ENCODE measurements around the gene PSME3IP1. TPM values are rescaled to one million over a fixed set of nuclear protein-coding genes. Genes with fewer than 3 reads are reported as not detected.

The PSME3IP1 gene
- total RNA-seq, 1 experiment from 2014 or later = 103 TPM

- peaks cover 24 to 77% (median 50%) of the 10 kb centered on the region in 3 experiments for H3K36me3 Mint-ChIP-seq (ENCODE audit: insufficient read depth in 1 of 3, low read depth in 3 of 3)
- Histone ChIP-seq H2BK15ac (ENCODE audit: low read depth, low read length) (no peak overlapping the region), H3K23ac (ENCODE audit: insufficient read length, low read depth, low read length) (no peak overlapping the region), H3K4me2 (ENCODE audit: insufficient read depth, insufficient read length, low read length) (no peak overlapping the region), H2AK5ac (ENCODE audit: insufficient read length, low read length) (no peak overlapping the region), H3K4me1 (ENCODE audit: insufficient read depth, low read length) (no peaks in the 10 kb centered on the region), H3K56ac (ENCODE audit: insufficient read length, low read depth, low read length) (no peak overlapping the region), H2BK120ac (ENCODE audit: low read depth, low read length, poor library complexity, severe bottlenecking) (no peak overlapping the region), H3T11ph (ENCODE audit: low read length) (no peak overlapping the region), H3K79me2 (ENCODE audit: insufficient read depth, low read length) (no peaks in the 10 kb centered on the region), H2BK5ac (ENCODE audit: insufficient read length, low read length) (no peak overlapping the region), H3K27me3 (ENCODE audit: insufficient read depth, low read length) (no peaks in the 10 kb centered on the region; the same call in 1 of the 2 replicates), H3K23me2 (ENCODE audit: insufficient read length, low read depth, low read length, poor library complexity, severe bottlenecking) (no peaks in the 10 kb centered on the region), H3K9me3 (ENCODE audit: control insufficient read depth, low read depth, low read length) (no peaks in the 10 kb centered on the region), H4K91ac (ENCODE audit: insufficient read length, low read depth, low read length) (no peak overlapping the region), H3K27ac (ENCODE audit: insufficient read length, low read depth, low read length) (no peak overlapping the region), H4K20me1 (ENCODE audit: control insufficient read depth, insufficient read depth, insufficient read length) (no peaks in the 10 kb centered on the region), H3K18ac (ENCODE audit: insufficient read length, low read depth, low read length) (no peak overlapping the region), H4K5ac (ENCODE audit: insufficient read length, low read depth, low read length) (no peak overlapping the region), H3K79me1 (ENCODE audit: insufficient read depth, low read depth, low read length, poor library complexity, severe bottlenecking) (no peaks in the 10 kb centered on the region), H2AFZ (ENCODE audit: low read length) (no peak overlapping the region), H2BK12ac (ENCODE audit: insufficient read length, low read depth, low read length) (no peak overlapping the region), H3K9ac (ENCODE audit: extremely low read depth, insufficient read length, low read length) (no peak overlapping the region), H4K8ac (replicated peaks; ENCODE audit: insufficient read length, low read depth, low read length) (no peak overlapping the region), H3K4ac (ENCODE audit: low read depth, low read length) (no peak overlapping the region), H2BK20ac (ENCODE audit: low read depth, low read length, poor library complexity, severe bottlenecking) (no peak overlapping the region), H3K14ac (ENCODE audit: insufficient read depth, low read length) (no peak overlapping the region)
- no peaks in the 10 kb centered on the region for H3K27me3 Mint-ChIP-seq (ENCODE audit: low read depth)
- DNase-seq = no peak
- TF ChIP-seq, protein P1, sequence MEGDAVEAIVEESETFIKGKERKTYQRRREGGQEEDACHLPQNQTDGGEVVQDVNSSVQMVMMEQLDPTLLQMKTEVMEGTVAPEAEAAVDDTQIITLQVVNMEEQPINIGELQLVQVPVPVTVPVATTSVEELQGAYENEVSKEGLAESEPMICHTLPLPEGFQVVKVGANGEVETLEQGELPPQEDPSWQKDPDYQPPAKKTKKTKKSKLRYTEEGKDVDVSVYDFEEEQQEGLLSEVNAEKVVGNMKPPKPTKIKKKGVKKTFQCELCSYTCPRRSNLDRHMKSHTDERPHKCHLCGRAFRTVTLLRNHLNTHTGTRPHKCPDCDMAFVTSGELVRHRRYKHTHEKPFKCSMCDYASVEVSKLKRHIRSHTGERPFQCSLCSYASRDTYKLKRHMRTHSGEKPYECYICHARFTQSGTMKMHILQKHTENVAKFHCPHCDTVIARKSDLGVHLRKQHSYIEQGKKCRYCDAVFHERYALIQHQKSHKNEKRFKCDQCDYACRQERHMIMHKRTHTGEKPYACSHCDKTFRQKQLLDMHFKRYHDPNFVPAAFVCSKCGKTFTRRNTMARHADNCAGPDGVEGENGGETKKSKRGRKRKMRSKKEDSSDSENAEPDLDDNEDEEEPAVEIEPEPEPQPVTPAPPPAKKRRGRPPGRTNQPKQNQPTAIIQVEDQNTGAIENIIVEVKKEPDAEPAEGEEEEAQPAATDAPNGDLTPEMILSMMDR (conservative IDR thresholded peaks at IDR 0.05) = no peak
- H3K4me3 Mint-ChIP-seq = no peak overlapping the region
- WGBS (ENCODE audit: extremely low coverage, insufficient read length, low lambda C conversion rate) = no CpG with 5 or more reads among the region's 5 CpGs
- H3K27ac Mint-ChIP-seq = no peak overlapping the region
- no peaks in the 10 kb centered on the region for H3K4me1 Mint-ChIP-seq
- no peaks in the 10 kb centered on the region for H3K9me3 Mint-ChIP-seq
These were observed 23.9 kb upstream of the PSME3IP1 start for GRCh38 chr16:57209780-57210179.

Measured in H9 (cell line).